HG02885 (cell line): ENCODE data around the gene FRMD4A.

Experiments used
- ATAC-seq: cut with Tn5 transposase; IDR thresholded peaks from one replicate; pipeline ENCODE4 v1.9.1; 2021; ENCODE audit warnings: mild to moderate bottlenecking; ENCODE audit not compliant: unreplicated experiment, poor library complexity

The FRMD4A gene

DNA sequence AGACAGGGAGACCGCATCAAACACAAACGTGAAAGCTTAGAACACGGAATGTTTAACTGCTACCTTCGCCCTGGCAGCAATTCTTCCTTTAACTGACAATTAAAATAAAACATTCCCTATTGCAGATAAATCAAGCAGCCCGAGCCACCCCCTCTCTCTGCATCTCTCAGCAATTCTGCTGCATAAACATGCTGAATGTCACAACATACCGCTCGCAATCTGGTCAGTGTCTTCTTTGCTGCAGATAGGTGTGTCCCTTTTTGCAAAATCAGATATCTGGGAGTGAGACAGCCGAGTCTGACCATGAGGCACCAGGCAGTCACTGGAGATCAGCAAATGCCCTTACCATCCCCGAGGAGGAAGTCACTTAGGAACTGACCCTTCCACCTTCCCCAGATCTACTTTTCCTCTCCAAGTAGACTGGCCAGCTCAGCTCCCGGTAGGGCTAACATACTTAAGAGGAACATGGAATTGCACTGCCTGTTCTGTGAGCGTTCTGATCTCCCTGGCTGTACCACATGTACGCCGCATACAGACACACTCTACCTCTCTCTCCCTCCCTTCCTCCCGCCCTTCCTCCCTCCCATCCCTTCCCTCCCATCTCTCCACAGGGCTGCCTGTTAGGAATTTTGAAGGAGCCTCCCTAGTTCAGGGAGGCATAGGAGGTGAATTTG is at the start of gene FRMD4A:
TSS of gene FRMD4A (minus strand) at position 537 of the 674 bp plus-strand sequence.
- no peak for ATAC-seq

DNA sequence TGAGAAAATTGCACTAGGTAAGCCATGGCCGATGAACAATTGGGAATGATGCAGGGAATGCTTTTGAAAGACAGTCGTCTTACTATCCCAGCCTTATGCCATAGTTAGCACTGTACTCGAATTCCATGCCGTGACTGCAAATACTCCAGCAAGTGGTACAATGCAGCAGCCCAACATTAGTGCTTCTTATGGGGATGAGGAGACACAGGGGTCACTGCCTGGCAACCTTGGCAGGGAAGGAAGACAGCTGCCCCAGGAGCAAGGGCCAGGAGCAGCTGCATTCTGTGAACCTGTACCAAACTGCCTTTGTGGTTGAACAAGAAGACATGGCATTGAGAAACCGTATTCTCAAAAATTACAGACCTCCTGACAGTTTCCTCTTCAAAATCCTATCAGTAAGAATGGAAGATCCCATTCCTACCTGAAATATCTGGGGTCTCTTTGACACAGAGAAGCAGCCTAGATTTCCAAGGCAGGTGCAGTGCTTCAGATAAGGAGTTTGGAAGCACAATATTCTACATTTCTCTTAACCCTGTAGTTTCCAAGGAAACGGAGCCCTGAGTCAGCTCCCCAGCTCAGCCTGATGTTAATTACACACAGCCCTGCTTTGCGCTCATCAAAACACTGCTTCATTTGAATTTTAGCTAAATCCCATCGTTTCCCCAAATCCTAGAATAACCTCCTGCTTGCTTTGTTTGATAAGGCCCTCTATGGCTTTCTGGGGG is 49.0 kb upstream of the FRMD4A start:
- ATAC-seq: no peak

DNA sequence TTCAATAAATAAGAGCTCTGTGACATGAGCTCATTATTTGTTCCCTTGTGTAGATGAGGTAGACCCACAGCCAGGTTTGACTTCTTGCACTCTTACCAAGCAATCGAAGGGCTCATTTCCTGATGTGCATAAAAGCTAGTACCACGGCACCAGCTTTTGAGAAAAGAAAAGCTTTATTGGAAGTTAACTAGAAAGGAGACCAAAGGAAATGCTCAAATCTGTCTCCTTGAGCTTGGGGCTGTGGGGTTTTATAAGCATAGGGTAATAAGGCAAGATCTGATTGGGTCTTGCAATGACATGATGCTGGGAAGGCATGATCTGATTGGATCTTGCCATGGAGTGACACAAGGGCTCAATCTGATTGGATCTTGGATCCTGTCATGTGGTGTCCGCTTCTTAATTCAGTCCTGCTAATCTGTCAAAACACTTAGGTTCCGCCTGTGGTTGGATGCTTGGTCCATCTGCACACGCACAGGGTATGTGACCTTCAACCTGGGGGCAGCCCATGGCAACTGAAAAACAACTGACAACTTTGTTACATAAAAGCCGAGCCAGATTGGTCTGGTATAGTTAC is 47.8 kb upstream of the FRMD4A start:
- no peak for ATAC-seq

DNA sequence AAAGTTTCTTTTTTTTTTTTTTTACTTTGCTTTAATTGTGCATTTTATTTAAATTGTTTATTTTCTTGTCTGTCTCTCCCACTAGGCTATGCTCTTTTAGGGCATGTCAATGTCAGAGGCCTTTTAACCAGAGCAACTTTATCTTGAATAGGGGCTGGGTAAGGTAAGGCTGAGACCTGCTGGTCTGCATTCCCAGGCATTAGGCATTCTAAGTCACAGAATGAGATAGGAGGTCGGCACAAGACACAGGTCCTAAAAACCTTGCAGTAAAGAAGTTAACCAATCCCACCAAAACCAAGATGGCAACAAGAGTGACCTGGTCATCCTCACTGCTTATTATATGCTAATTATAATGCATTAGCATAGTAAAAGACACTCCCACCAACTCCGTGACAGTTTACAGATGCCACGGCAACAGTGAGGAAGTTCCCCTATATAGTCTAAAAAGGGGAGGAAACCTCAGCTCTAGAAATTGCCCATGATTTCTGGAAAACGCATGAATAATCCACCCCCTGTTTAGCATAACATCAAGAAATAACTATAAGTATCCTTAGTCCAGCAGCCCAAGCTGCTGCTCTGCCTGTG is 47.0 kb upstream of the FRMD4A start:
- ATAC-seq: no peak

DNA sequence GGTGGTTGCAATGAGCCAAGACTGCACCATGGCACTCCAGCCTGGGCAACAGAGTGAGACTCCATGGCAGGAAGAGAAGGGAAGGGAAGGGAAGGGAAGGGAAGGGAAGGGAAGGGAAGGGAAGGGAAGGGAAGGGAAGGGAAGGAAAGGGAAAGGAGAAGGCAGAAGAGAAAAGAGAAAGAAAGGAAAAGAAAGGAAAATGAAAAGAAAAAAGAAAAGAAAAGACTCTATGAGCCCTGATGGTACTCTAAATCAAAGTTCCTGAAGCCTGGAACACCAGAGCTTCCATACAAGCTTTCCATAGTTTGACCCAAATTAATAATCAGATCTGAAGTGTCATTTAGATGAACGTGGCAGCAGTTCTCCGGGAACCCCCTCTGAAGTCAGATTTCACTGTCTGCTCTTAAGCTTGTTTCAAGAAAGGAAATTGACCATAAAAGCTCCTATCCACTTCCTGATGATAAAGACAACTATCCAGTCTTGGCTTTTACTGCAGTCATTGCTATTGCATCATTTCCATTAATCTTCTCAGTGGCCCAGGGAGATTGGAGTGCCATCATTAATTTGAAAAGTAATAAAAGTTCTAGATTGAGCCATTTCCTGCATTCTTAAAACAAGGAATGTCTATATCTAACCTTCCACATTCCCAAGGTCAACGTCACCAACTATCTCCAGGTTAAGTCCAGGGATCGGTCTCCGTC is 44.2 kb upstream of the FRMD4A start:
- no peak for ATAC-seq

DNA sequence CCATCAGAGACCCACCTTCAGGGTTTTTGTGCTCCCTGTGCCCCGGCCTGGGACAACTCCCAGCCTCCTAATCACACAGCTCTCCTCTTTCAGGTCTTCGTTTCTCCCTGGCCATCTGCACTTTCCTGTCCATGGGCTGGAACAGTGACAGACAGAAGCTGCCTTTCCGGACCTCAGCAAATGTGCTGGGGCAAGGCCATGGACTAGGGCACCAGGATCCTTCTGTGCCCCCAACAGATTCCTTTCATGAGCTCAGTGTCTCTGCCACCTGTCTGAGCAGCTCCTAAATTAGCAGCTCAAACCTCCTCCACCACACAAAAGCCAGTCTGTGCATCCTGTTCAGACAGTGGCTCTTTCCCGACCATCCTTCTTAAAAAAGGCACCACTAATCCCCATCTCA is 41.9 kb upstream of the FRMD4A start:
- ATAC-seq: no peak

DNA sequence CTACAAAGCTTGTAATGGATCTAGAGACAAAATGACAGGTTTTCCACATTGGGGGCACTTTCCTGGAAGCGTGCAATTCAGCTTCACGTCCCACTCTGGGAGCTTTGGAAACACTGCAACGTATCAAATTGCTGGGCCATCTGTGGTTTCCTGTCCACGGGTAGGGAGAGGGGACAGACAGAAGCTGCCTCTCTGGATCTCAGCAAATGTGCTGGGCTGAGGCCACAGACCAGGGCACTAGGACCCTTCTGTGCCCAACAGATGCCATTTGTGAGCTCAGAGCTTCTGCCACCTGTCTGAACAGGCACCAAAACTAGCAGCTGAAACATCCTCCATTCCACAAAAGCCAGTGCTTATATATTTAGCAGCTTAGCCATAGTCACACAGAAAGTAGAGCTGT is 40.9 kb upstream of the FRMD4A start:
- no peak for ATAC-seq

DNA sequence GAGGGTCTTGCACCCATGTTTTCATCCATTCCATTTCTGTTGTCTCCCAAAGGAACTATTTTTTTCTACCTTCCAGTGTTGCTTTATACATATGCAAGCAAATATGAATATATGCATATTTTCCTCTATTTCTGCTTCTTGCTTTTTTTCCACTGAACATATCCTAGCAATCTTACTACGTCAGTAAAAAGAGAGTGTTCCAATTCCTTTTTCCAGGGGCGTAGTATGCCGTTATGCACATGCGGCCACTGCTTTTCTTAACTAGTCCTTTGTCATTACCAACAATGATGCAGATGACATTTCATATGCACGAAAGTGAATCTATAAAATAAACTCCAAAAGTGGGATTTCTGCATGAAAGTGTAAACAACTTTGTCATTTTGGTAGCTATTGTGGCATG is 40.2 kb upstream of the FRMD4A start:
- no peak for ATAC-seq

DNA sequence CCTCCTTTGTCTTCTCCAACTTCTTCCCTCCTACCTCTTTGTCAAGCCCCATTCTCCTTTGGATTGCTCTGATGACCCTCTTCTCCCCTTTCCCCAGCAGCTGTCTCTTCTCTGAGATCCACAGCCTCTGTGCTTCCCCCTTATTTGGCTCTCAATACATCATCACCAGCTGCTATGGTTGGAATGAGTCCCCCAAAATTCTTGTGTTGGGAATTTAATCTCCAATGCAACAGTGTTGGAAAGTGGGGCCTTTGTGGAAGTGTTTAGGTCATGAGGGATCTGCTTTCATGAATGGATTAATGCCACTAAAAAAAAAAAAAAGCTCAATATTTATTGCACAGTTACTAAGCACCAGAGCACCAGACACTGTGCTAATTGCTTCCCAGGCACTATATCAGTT is 39.2 kb upstream of the FRMD4A start:
- ATAC-seq: no peak

DNA sequence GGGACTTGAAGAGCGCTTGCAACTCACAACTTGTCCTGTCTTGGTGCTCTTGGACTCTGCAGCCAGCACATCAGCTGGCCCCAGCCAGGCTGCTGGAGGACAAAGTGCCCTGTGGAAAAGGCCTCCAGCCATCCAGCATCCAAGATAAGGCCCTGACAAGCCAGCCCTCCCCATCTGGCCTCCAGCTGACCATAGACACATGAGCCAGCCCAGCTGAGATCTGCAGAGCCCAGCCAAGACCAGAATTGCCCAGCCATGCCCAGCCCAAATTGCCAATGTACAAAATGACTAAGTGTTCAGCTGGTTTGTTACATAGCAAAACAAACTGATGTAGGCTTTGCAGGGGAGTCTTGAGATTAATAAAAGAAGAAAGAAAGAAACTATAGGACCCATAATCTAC is 36.0 kb upstream of the FRMD4A start:
- ATAC-seq: no peak

DNA sequence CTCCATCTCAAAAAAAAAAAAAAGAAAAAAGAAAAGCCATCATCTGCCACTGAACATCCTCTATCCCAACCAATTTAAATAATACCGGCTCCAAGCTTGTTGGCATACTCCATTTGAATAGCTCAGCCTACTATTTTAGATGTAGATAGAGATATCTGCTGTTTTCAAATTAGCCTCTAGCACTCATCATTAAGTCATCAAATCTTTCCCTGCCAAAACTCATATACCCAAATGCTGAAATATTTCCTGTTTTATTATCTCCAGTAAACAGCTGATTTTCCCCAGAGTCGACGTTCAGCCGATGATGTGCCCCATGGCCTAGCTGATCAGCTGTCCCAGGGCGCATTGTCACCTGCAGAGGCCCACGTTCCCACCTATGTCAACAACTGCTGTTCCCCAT is 34.5 kb upstream of the FRMD4A start:
- ATAC-seq: no peak

DNA sequence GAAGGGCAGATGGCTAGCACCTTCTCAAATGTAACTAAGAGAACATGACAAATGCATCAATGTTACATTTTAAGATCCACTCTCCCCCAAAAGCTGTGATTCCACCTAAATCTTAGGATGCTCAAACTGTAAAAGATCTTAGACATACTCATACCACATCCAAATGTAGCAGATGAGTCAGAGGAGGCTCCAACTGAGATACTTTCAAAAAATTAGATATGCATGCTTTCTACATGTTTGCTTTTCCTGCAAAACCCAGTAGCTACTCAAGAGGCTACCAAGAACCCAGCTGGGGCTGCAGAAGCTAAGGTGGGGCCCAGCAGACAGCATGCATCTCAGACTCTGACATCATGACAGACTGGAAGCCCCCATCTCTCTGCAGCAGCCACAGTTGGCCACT is 31.4 kb upstream of the FRMD4A start:
- ATAC-seq: no peak

DNA sequence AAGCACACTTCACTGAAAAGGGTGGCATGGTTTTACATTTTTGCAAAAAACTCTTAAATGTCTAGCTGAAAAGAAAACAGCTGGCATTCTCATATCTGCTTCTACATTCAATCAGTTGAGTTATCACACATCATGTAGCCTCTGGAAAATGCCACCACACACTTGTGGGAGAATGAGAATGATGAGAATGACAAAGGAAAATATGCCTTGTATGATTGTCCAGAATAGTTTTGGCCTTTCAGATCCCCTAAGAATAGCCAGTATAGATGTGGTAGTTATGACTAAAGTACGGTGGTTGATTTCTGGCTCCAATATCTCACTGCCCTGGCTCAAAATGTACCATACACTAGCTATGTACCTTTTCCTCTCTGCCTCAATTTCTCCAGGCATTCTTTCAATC is 30.2 kb upstream of the FRMD4A start:
- no peak for ATAC-seq

DNA sequence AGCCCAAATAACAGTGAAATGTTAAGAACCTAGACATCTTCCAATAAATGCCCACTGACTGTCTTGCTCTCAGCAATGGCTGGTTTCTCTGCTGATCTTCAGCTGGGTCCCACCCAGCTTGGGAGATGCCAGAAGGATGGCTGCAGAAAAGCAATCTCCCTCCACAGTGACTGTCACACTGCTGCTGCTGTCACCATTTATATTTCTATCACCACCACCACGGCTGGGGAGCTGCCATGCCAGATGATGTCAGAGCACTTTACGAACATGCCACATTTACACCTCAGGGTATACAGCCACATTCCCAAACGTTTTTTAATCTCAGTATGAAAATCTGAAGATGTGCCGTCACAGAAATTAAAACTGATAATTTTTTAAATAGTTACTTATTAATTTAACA is 29.8 kb upstream of the FRMD4A start:
- no peak for ATAC-seq

DNA sequence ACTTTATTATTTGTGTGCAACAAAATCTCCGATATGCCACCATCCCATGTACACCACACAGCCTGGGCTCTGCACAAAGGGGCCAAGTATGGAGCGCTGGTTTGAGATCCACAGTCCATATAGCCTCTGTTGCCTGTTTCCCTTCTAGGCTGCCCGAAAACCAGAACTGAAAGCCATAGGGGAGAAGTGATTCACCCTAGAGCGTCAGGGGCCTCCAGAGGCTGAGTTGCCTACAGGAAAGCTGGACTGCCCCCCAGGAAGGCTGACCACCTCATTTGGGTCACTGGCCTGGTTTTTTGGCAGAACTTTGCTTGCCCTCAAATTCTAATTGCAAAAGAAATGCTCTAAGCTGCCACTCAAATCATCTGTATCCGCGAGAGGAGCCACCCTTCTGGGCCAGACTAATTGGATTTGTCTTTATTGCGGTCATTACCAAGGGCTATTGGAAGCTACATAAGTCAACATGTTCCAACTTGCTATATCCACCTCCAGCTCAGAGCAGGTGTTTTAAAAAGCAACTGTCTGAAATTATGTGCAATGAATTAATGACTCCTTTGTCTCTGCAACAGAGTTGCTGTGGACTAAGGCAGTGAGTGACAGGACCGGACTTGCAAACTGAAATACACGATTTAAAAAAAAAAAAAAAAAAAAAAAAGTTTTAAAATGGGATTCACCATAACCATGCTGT is 28.3 kb upstream of the FRMD4A start:
- no peak for ATAC-seq

DNA sequence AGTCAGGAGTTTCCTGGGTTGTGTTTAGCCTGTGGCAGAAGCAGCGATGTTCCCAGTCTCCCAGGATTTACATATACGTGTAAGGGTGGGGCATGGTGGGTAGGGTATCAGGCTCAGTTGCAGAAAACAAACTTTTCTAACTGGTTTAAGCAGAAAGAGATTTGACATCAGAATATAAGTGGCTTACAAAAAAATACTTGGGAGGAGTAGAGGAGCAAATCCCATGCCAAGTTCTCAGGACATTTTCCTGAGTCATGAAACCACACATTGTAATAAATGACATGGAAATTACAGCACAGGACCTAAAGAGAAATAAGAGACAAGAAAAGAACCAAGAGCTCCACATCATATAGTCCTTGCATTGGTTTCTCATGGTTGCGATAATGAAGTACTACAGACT is 26.2 kb upstream of the FRMD4A start:
- ATAC-seq: no peak

DNA sequence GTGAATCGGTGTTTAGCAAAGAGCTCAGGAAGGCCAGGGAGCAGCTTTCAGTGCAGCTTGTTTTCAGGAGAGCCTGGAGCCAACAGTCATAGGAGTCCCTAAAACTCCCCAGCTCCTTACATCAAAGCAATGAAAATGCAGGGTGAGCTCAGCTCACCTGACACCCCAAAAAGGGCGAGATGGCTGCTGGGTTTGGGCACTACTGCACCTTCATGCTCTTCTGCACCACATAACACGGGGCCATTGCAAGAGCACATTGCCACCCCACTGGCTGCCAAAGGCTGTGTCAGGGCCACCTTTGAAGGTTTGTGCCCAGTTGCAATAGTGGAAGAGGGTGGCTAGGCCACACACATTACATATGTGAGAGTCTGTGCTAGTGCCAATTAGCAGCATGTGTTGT is 25.0 kb upstream of the FRMD4A start:
- no peak for ATAC-seq

DNA sequence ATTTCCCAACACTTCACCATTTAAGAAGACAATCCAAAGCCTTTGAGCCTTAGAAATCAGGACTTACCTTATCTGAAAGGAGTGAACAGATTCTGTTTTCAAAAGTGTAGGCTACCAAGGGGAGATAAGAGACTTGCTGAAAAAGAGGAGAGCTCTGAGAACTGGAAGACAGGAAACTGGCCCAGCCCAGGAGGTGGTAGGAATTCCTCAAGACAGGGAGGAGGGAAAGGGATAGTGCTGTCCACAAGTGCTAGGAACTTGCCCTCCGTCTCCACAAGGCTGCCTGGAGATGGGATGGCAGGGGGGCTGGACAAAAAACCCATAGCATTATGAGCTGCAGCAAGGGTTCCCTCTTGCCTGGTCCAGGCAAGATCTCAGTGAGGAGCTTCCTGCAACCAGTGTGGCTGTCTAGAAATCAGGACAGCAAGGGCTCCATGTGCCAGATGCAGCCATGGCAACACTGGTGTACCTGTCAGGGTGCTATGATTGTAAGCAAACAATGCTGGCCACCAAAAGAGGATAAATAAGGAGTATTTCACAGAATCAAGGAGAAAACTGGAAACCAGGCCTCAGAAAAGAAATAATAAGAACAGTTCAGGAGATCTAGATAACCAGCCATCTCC is 22.7 kb upstream of the FRMD4A start:
- no peak for ATAC-seq

DNA sequence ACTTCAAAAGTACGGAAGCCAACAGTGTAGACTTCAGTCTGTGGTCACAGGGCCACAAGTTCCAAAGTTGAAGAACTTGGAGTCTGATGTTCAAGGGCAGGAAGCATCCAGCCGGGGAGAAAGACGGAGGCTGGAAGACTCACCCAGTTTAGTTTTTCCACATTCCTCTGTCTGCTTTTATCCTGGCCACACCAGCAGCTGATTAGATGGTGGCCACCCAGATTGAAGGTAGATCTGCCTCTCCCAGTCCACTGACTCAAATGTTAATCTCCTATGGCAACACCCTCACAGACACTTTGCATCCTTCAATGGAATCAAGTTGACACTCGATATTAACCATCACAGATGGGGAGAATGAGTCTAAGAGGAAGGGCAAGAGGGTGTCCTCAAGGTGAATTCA is 19.3 kb upstream of the FRMD4A start:
- ATAC-seq: no peak

DNA sequence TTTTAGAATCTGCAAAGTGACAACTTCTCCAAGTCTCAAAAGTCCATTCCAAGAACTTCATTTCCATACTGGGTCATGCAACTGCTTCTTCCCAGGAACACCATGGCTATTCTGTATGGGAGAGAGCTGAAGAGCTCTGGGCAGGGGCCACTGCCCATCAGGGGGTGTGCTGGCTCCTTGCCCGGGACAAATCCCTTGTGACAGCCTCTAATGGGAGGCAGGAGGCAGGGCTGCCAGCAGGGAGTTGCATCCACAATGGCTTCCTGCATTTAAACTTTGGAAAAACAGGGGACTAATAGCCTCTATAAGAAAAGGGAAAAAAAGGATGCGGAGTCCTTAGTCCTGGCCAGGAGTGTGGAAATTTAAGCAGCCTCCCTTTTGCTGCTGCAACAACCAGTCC is 18.4 kb upstream of the FRMD4A start:
- ATAC-seq: no peak
